Inflammatory macrophage (primary cell): Measurements from ENCODE around the gene ATG16L2.
"Not testable (repeated sequence)": the region's sequence is repeated elsewhere in the genome, so short reads cannot be mapped to it uniquely, and the experiment has no call there.

ENCODE experiments used
- DNase-seq, 2 donors: peaks; one replicate each; pipeline ENCODE4 v3.0.0-alpha.2; 2020 to 2022

The ATG16L2 gene

DNA sequence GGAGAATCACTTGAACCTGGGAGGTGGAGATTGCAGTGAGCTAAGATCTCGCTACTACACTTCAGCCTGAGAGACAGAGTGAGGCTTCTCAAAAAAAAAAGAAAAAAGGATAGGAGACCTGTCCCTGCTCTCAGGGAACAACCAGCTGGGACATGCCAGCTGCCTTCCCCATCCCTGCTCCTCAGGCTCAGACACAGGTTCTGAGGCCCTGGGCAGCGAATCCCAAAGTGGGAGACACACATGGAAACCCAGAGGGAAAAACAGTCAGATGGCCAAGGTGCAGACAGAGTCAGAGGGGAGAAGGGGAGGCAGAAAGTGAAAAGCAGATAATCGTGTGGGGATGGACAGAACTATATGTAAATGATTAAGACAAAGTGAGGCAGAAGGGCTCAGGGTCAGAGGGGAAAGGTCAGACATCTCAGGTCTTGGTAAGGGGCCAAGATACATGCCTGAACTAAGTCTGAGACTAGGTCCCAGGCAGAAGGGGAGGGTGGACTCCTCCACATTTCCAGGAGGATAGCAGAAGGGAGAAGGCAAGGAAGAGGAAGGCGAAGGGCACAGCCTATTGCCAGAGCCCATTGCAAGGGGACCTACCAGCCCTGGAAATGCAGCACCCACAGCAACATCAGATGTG, 34.6 kb upstream of the ATG16L2 start:
- DNase-seq = no peak

DNA sequence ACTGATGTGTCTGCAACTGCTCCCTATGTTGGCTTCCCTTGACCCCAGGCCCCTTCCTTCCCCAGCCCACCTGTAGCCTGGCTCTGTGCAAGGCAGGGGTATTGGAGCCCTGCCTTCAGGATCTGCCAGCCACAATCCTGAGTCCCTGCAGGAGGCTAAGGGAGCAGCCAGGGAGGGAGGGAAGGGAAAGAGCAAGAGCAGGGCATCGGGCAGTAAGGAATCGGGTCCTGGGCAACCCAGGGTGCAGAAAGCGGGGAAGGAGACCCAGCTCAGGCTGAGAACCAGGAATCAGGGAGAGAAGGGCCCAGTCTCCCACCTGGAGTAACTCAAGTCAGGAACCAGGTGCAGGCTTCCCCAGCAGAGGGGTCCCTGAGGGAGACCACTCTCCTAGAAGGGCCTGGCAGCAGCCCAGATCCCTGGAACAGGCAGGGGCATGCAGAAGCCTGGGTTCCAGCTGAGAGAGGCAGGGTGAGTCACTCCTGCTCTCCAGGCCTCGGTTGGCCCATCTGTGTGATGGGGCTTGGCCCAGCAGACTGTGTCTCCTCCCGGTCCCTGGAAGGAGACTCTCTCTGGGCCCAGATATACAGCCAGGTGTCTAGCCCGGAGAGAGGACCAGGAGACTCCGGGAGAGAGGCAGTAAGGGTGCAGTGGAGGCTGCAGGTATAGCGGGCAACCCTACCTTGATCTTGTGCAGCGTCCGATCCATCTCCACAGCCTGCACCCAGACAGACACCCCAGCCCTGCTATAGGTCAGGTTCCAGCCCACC, 33.7 kb upstream of the ATG16L2 start:
- no peak for DNase-seq

DNA sequence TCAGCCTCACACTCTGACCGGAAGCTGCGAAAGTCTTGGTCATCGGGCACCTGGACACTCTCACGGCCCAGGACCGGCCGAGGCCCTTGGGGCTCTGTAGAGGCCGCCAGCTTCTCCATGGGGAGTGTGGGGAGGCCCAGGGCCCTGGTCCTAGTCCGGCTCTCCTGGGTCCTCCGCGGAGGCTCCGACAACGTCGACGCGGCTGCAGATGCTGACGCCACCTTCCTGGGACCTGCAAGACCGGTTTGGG, 33.2 kb upstream of the ATG16L2 start:
- no peak for DNase-seq

DNA sequence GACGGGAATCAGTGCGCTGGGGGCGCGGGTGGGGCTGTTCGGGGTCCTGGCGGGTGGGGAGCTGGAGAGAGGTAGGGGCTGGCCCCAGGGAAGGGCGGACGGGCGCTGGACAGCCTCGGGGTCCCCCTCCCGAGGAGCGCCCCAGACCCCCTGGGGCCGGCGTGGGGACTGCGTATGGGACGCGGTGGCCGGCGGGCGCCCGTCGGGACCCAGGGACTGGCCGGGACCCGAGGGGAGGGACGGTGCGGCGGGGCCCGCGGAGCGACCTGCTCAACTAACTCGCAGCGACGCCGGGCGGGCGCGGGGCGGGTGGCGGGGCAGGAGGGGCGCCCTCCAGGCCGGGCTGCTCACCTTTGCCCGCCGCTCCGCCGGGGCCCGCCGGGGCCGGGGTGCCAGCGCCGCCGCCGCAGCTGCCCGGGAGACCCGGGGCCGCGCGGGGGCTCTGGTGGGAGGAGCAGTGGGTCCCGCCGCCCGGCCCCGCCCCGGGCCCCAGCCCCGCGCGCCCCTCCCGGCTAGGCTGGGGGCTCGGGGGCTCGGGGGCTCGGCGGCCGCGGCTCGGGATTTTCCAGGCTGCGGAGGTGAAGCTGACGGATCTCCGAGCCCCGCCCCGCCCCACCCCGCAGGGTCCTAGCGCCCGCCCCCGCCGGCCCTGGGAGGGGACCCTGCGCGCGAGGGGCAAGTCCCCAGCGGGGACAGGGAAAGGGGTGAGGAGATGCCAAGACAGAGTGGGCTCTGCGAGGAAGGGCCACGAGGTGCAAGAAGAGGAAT, 32.7 kb upstream of the ATG16L2 start:
- DNase-seq = no peak

DNA sequence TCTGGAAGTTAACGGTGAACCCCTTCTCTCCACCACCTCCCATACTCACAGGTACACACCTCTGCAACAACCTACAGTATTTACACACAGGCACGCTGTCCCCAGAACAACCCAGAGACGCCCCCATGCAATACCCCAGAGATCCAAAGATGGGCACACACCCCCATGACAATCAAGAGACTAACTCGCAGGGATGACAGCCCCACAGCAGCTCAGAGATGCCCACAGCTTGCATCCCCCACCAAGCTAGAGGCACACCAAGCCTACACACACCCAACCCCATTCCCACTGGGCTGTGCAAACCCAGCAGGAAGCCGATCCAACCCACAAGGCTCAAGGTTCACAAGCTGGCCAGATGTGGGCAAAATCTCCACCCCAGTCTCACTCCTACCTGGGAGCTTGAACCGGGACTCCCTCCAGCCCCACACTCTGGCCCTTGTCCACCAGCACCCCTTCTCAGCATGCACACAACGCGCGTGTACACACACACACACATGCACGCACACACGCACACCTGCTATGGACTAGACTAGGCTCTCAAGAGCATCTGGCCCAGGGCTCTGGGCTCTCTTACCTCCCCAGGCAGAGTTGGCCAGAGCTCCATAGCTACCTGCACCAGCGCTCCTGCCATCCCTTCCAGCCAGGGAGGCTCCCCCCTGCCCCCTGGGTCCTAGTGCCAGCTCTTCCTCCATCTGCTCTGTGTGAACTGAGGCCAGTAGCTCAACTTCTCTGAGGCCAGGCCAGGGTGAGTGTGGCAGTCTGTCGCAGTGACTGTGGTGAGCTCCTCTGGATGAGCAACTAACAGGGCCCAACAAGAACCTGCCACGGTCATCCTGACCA, 31.9 kb upstream of the ATG16L2 start:
- no peak for DNase-seq

DNA sequence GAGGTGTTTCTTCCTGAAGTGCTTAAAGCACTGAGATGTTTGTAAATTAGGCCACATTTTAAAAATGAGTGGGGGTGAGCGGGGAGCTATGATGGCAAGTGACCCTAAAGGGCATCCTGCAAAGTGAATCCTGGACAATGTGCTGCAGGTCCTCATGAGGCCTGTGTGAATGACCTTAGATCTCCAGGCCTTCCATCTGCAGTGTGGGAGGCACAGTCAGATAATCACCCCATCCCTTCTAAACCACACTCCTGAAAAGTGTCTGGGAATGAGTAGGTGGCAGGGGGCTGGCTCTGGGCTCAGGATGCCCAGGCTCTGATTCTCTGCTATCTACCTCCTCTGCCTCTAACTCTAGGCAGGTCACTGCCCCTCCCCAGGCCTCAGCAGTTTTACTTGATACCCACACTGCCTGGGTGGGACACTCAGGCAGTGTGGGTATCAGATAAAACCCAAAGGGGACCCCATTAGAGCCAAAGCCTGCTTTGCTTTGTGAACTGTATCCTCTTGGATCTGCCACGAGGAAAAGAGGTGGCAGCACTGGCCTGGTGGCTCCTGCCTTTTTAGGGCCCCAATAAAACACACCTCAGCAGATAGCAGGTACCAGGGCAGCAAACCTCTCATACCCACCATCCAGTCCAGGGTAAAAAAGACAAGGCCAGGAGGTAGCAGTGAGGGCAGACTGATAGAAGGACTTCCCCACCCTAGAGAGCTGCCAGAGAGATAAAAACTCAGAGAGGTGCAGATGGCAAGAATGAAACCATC, 30.9 kb upstream of the ATG16L2 start:
- DNase-seq = no peak

DNA sequence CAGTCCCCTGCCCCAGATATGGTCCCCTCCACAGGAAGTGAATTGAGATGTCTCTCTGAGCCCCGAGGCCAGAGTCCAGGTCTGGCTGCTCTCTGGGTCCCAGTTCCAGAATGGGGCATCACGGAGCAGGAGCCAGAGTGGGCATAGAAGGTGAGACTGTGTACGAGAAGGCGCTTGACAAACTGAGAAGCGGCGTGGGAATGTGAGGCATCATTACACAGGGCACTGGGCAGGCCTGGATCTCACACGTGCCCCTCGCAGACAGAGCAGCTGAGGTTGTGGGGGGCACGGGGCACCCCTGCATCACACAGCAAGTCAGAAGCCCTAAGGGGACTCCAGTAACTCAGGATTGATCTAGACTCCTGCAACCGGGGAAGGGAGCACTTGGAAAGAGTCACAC, 29.5 kb upstream of the ATG16L2 start:
- DNase-seq = no peak

DNA sequence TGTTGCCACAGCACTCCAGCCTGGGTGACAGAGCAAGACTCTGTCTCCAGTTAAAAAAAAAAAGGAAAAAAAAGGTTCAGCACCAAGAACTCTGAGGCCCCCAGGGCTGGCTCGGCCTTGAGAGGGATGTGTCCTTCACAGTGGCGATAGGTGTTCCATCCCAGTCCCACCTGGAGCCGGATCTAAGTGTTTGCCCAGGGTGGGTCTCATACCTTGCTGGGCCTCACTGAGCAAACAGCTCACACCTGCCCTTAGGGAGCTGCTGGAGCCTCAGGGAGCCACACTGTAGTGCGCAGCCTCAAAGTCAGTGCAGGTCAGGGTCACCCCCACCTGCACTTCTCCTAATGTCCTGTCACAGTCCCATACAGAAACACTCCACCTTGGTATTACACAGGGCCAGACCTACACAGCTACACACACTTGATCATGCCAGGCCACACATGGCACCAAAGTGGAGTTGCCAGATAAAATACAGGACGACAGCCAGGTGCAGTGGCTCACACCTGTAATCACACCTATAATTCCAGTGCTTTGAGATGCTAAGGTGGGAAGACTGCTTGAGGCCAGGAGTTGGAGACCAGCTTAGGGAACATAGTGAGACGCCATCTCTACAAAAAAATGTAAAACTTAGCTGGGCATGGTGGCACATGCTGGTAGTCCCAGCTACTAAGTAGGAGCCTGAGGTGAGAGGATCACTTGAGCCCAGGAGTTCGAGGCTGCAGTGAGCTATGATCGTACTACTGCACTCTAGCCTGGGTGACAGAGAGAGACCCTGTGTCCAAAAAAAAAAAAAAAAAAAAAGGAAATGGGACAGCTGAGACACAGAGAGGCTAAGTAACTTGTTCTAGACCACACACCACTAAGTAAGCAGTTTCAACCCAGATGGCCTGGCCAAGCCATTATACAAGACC, 27.7 kb upstream of the ATG16L2 start:
- no peak for DNase-seq

DNA sequence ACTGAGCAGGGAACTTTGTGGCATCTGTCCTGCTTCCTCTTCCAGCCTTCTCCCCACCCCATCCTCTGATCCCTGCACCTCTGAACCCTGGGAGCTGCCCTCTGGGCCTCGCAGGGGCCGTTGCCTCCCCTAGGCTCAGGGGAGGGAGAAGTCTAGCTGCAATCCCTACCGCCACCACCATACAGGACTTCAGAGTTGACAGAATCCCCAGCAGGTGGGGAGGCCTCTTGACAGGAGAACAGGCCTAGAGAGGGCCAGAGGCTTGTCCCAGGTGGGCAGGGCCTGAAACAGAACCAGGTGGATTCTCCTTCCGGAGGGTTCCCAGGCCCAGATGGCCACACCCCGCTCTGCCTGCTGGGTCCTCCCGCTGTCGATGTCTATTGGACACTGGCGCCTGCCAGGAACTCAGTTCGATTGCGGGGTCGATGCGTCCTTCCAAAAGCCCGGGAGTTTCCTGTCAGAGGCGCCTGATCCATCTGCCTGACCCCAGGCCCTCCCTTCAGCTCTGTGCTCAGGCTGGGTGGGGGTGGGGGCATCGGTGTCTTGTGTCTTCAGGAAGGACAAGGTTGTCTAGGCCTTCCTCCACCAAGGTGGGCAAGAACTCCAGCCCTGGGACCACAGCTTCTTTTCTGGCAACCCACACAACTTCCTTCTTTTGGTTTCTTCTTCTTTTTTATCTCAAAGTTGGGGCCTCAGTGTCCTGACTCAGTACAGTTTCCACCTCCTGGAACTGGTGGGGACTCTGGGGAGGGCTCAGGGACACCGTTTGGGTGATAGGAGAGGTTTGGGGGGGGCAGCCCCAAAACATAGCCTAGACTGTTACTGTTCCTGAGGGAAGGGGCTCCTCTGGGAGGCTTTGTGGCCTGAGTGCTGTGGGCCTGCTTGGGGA, 26.8 kb upstream of the ATG16L2 start:
- peak; percentile 50 to 60 for DNase-seq

DNA sequence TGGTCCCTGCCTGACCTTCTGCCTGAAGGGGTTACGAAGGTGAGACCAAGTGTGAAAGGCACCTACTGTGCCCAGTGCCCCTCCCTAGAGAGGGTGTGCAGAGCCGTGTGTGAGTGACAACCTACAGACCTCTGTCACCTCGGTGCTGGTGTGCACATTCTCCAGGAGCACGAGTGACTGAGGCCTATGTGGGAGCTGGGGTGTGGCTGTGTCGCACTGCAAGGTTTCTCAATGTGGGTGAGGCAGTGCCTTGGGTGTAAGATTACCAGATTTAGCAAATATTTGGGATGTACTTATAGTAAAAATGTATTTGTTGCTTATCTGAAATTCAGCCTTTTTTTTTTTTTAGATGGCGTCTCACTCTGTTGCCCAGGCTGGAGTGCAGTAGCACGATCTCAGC, 26.0 kb upstream of the ATG16L2 start:
- DNase-seq = peak; percentile 69 to 77

DNA sequence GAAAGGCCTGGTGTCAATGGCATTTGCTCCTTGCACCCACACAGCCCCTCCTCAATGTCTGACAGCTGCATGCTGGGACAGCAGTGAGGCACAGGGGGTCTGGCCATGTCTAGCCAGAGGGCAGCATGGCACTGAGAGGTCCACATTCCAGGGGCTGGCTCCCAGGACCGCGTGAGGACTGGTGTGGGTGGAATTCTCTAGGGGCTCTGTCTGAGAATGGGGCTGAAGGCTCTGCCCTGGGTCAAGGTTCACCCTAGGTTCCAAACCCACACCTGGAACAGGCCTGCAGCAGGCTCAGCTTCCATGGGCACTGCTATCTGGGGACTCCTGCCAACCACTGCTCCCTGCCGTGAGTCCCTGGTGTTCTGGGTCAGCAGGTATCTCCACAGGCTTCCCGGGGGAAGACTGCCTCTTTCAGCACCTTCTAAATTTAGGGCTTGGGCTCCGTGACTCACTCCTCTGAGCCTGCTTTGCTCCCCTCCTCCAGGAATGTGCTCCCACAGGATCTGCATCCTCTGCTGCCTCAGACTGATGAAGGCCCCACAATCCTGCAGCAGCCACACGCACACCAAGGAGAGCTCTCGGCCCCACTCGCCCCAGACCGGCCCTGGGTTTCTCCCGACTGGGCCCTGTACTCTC, 24.6 kb upstream of the ATG16L2 start:
- no peak for DNase-seq

DNA sequence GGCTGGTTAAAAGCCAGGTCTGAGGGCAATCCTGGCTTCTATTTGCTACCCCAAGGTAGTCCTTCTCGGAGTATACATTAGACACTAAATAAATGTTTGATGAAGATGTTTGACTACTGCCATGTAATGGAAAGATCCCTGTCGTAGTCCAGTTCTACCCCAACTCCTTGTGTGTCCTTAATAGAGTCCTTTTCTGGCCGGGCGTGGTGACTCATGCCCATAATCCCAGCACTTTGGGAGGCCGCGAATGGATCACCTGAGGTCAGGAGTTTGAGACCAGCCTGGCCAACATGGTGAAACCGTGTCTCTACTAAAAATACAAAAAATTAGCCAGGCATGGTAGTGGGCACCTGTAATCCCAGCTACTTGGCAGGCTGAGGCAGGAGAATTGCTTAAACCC, 23.0 kb upstream of the ATG16L2 start:
- DNase-seq = not testable (repeated sequence)

DNA sequence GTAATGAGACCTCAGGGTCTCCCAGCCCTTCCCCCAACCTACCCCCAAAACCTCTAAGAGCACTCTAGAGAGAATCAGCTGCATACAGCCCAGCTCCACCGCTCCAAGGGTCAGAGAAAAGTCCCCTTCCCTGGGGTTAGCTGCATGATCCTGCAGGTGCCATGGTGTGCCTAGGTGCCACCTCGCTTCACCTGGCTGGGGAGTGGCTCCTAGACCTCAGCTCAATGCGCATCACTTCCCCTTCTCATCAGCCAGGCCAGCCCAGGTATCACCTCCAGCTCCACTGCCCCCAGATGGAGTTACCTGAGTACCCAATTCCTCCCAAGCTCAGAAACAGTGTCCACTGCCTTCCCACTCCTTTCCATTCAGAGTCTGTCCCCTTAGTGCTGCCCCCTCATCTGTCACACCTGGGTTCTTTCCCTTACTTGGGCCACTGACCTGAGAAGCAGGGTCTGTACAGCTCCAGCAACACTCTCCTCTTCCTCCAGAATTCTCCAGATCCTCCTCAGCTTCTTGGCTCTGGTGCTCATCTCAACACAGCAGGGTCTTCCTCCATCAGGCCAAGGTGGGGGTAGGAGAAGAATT, 21.7 kb upstream of the ATG16L2 start:
- no peak for DNase-seq

DNA sequence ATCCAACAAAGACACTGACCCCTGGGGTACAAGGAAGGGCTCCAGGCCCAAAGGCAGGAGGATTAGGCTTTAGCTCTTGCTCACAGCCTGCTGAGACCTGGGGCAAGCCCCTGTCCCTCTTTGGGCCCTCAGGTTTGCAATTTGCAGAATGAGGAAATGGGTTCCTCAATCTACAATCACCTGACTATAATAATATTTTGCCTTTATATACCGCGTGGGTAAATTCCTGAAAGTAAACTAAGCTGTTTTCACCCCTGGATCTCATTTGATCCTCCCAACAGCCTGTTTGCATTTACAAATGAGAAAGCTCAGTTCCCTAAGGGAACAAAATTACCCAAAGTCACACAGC, 21.2 kb upstream of the ATG16L2 start:
- no peak for DNase-seq

DNA sequence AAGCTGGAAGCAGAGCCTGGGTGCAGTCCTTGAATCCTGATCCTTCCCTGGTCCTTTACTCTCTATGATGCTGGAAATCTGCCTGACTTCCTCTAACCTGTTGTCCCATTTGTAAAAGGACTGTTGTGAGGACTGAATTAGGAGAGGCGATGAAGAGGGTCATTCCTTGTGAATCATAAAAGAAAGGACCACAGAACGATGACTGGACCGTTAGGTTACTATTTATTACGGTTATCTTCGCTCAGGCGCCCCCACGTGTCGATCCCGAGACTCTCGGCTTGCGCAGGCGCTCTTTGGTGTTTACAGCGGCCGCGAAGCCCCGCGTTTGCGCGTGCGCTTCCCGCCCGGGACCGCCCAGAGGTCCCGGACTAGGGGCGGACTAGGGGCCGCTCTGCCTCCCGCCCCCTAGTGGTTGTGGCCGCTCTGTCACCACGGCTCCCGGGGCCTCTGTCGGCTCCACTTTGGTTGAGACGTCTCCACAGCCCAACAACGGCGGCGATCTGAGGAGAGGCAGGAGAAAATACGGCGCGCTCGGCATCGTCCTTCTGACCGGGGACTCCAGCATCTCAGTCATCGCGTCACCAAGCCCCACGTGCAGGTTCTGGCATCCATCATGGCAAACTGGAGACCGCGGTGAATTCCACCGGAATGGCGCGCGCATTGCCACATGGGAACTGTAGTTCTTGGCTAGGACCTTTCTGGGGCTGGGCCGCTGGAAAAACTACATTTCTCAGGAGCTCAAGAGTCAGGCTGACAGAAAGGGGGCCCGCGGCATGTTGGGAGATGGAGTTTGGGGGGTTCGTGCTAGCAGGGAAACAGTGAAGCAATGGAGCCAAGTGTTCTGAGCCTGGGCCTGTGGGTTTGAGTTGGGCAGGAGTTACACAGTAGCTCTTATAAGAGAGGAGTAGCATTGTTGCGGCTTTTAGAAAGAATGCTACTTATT, 20.5 kb upstream of the ATG16L2 start, which contains the start of gene STARD10:
Gene STARD10, minus strand, starts transcription at position 623 of the 943 bp plus-strand sequence. CDS start 12,866 bp downstream, outside the sequence.
- DNase-seq = peak; percentile 98

DNA sequence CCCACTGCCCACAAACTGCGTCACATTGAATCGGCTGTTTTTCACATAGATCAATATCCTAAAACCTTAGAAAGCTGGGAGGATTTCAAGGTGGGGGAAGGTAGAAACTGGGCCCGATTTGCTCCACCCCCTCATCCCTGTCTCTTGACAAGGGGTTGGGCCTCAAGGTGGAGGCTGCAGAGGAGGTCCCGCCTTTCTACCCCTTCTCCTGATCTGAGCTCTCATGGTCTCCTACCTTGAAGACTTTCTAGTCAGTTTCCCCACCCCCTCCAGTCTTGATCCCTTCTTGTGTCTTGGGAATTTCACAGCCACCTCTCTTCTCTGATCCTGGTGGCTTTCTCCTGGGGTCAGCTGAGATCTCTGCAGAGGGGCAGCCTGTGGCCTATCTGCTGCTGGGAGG, 15.8 kb upstream of the ATG16L2 start:
- no peak for DNase-seq

DNA sequence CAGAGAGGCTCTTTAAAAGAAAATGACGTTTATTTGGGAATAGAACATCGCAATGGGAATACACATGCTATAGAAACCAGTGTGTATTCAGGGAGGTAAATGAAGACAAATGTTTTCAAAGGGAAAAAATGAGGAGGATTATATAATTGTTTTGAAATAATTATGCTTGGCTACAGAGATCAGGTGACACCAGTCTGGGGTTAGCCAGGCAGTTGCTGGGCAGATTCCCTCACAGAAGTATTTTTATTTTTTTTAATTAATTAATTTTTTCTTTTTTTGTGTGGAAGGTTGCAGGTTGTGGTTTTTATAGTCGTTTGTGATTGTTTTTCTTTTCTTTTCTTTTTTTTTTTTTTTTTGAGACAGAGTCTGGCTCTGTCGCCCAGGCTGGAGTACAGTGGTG, 14.8 kb upstream of the ATG16L2 start:
- DNase-seq = no peak

DNA sequence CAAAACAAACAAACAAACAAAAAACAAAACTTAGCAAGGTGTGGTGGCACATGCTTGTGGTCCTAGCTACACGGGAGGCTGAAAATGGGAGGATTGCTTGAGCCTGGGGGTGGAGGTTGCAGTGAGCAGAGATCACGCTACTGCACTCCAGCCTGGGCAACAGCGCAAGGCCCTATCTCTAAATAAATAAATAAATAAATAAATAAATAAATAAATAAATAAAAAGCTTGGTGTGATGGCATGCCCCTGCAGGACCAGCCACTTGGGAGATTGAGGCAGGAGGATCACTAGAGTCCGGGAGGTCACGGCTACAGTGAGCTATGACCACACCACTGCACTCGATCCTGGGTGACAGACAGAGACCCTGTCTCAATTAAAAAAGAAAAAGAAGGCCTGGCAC, 11.4 kb upstream of the ATG16L2 start:
- no peak for DNase-seq
